ENCODE results near the gene PPP1R3C.

PPP1R3C gene

GRCh38 chr10:91601212-91601611, 31.7 kb downstream of the PPP1R3C start:
- no peak for DNase-seq (ENCODE audit: low spot score)

GRCh38 chr10:91598211-91598977, 34.5 kb downstream of the PPP1R3C start:
- DNase-seq (ENCODE audit: low spot score), result no peak

GRCh38 chr10:91597197-91597881, 35.5 kb downstream of the PPP1R3C start:
- no peak for DNase-seq (ENCODE audit: low spot score)

- no peak for DNase-seq (ENCODE audit: low spot score)
Measured at GRCh38 chr10:91596825-91597196, 36.1 kb downstream of the PPP1R3C start.

- DNase-seq (ENCODE audit: low spot score), result no peak
Measured at GRCh38 chr10:91593834-91594233, 39.0 kb downstream of the PPP1R3C start.

GRCh38 chr10:91593366-91593765, 39.5 kb downstream of the PPP1R3C start:
- DNase-seq (ENCODE audit: low spot score), result no peak

GRCh38 chr10:91592266-91592975, 40.5 kb downstream of the PPP1R3C start:
- DNase-seq (ENCODE audit: low spot score), result no peak

- DNase-seq (ENCODE audit: low spot score), result no peak
Measured at GRCh38 chr10:91591797-91592174, 41.1 kb downstream of the PPP1R3C start.

- no peak for DNase-seq (ENCODE audit: low spot score)
Measured at GRCh38 chr10:91590904-91591796, 41.7 kb downstream of the PPP1R3C start.

GRCh38 chr10:91590142-91590903, 42.5 kb downstream of the PPP1R3C start:
- DNase-seq (ENCODE audit: low spot score), result no peak

- DNase-seq (ENCODE audit: low spot score), result no peak
Measured at GRCh38 chr10:91589658-91590035, 43.2 kb downstream of the PPP1R3C start.

GRCh38 chr10:91589015-91589657, 43.7 kb downstream of the PPP1R3C start:
- DNase-seq (ENCODE audit: low spot score), result no peak

GRCh38 chr10:91587710-91588638, 44.9 kb downstream of the PPP1R3C start:
- DNase-seq (ENCODE audit: low spot score), result no peak

GRCh38 chr10:91582153-91582554, 50.7 kb downstream of the PPP1R3C start:
- DNase-seq (ENCODE audit: low spot score), result no peak

GRCh38 chr10:91579329-91579985, 53.4 kb downstream of the PPP1R3C start:
- DNase-seq (ENCODE audit: low spot score), result no peak
